DOHH2 (cell line): Measurements from ENCODE around the gene PRKAA1.
"Not testable (repeated sequence)": the region's sequence is repeated elsewhere in the genome, so short reads cannot be mapped to it uniquely, and the experiment has no call there.

Source experiments
- H3F3A ChIP-seq: fragments of 200-600 bp; sonication (generic), shearing (Covaris generic); 2 replicates; pipeline ENCODE4 v1.6.0; 2016; ENCODE audit warnings: antibody characterized with exemption, mild to moderate bottlenecking; ENCODE audit not compliant: control insufficient read depth, insufficient read depth
- H3K27ac ChIP-seq: fragments of 200-600 bp; sonication (generic); 2 replicates; pipeline ENCODE4 v1.5.1; 2014; ENCODE audit warnings: low read depth, mild to moderate bottlenecking, low read length, moderate library complexity
- H3K27me3 ChIP-seq: fragments of 200-600 bp; sonication (generic); 2 replicates; pipeline ENCODE4 v1.6.1; 2014; ENCODE audit warnings: mild to moderate bottlenecking, low read length, mixed read lengths; ENCODE audit not compliant: control insufficient read depth
- H3K36me3 ChIP-seq: fragments of 200-600 bp; sonication (generic); 2 replicates; pipeline ENCODE4 v1.6.1; 2014; ENCODE audit warnings: mild to moderate bottlenecking, low read length, moderate library complexity, mixed read lengths; ENCODE audit not compliant: control insufficient read depth
- H3K4me1 ChIP-seq: fragments of 200-600 bp; sonication (generic); 2 replicates; pipeline ENCODE4 v1.6.1; 2014; ENCODE audit warnings: mild to moderate bottlenecking, low read length, mixed read lengths; ENCODE audit not compliant: control insufficient read depth
- H3K4me2 ChIP-seq: fragments of 200-600 bp; sonication (generic); 2 replicates; pipeline ENCODE4 v1.6.0; 2014; ENCODE audit warnings: mild to moderate bottlenecking, low read length, moderate library complexity
- H3K4me3 ChIP-seq: fragments of 200-600 bp; sonication (generic); 2 replicates; pipeline ENCODE4 v1.5.1; 2014; ENCODE audit warnings: mild to moderate bottlenecking, low read length, mixed read lengths
- H3K79me2 ChIP-seq: fragments of 200-600 bp; sonication (generic); 2 replicates; pipeline ENCODE4 v1.6.1; 2014; ENCODE audit warnings: mild to moderate bottlenecking, low read length, mixed read lengths; ENCODE audit not compliant: control insufficient read depth
- H3K9me2 ChIP-seq: fragments of 200-600 bp; sonication (generic); replicated peaks from 2 replicates; pipeline ENCODE4 v1.6.1; 2014; ENCODE audit warnings: mild to moderate bottlenecking, low read length, mixed read lengths; ENCODE audit not compliant: control insufficient read depth
- H3K9me3 ChIP-seq: fragments of 200-600 bp; sonication (generic); 2 replicates; pipeline ENCODE4 v1.6.1; 2014; ENCODE audit warnings: antibody characterized with exemption, low read length, mixed read lengths; ENCODE audit not compliant: control insufficient read depth, insufficient read depth
- H4K20me1 ChIP-seq: fragments of 200-600 bp; sonication (generic); 2 replicates; pipeline ENCODE4 v1.6.0; 2014; ENCODE audit warnings: low read depth, mild to moderate bottlenecking, antibody characterized with exemption, low read length, moderate library complexity; ENCODE audit not compliant: control insufficient read depth, insufficient read depth
- EZH2phosphoT487 ChIP-seq: fragments of 200-600 bp; sonication (generic); IDR thresholded peaks from 2 replicates; pipeline ENCODE4 v1.6.1; 2017; ENCODE audit warnings: borderline replicate concordance, mild to moderate bottlenecking, antibody characterized with exemption, low read length, moderate library complexity, mixed read lengths
- TF ChIP-seq, protein P1 (sequence below): fragments of 200-600 bp; sonication (generic); IDR thresholded peaks from one replicate; pipeline ENCODE4 v1.5.1; 2014; ENCODE audit warnings: antibody characterized with exemption, mild to moderate bottlenecking, low read depth, low read length; ENCODE audit not compliant: poor library complexity, severe bottlenecking

Gene PRKAA1

DNA sequence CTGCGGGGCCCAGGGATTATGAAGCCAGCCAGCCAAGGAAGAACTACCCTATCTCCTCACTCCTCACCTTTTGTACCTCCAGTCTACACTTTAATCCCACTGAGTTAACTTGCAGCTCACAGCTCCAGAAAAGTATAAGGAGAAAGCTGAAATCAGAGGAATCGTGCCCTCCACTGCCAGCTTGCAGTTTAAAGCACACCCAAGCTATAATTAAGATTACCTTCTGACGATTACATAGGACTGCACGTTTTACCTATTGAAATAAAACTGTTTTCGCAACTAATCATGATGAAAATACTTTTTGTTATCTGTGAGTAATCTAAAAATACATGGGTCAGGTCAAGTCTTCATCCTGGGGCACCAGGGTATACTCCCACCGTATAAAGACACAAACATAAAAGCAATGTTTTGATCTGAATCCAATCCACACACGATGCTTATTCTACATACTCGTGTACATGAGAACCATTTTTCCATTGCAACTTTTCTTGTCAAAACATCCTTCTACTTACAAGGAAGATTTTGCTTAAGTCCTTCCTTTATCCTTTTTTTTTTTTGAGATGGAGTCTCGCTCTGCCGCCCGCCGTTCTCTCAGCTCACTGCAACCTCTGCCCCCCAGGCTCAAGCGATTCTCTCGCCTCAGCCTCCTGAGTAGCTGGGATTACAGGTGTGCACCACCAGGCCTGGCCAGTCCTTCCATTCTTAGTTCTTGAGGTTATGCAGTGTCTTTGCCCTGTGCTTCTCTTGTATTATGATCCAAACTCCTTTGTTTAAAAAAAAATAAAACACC, 29.2 kb upstream of the PRKAA1 start:
- H3K27ac ChIP-seq: no peak overlapping the region
- H3K36me3 ChIP-seq: peaks cover 70% of the 10 kb centered on the region
- no peaks in the 10 kb centered on the region for H3K9me3 ChIP-seq
- H3K9me2 ChIP-seq: no peaks in the 10 kb centered on the region
- H3K79me2 ChIP-seq: peaks cover 23% of the 10 kb centered on the region
- no peak overlapping the region for H3K4me2 ChIP-seq
- H3F3A ChIP-seq: peaks cover 88% of the 10 kb centered on the region
- H3K4me3 ChIP-seq: no peak overlapping the region
- TF ChIP-seq, protein P1, sequence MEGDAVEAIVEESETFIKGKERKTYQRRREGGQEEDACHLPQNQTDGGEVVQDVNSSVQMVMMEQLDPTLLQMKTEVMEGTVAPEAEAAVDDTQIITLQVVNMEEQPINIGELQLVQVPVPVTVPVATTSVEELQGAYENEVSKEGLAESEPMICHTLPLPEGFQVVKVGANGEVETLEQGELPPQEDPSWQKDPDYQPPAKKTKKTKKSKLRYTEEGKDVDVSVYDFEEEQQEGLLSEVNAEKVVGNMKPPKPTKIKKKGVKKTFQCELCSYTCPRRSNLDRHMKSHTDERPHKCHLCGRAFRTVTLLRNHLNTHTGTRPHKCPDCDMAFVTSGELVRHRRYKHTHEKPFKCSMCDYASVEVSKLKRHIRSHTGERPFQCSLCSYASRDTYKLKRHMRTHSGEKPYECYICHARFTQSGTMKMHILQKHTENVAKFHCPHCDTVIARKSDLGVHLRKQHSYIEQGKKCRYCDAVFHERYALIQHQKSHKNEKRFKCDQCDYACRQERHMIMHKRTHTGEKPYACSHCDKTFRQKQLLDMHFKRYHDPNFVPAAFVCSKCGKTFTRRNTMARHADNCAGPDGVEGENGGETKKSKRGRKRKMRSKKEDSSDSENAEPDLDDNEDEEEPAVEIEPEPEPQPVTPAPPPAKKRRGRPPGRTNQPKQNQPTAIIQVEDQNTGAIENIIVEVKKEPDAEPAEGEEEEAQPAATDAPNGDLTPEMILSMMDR: no peak
- no peak for TF ChIP-seq EZH2phosphoT487
- H3K27me3 ChIP-seq: no peaks in the 10 kb centered on the region
- peaks cover 39% of the 10 kb centered on the region for H4K20me1 ChIP-seq
- peaks cover 7% of the 10 kb centered on the region for H3K4me1 ChIP-seq

DNA sequence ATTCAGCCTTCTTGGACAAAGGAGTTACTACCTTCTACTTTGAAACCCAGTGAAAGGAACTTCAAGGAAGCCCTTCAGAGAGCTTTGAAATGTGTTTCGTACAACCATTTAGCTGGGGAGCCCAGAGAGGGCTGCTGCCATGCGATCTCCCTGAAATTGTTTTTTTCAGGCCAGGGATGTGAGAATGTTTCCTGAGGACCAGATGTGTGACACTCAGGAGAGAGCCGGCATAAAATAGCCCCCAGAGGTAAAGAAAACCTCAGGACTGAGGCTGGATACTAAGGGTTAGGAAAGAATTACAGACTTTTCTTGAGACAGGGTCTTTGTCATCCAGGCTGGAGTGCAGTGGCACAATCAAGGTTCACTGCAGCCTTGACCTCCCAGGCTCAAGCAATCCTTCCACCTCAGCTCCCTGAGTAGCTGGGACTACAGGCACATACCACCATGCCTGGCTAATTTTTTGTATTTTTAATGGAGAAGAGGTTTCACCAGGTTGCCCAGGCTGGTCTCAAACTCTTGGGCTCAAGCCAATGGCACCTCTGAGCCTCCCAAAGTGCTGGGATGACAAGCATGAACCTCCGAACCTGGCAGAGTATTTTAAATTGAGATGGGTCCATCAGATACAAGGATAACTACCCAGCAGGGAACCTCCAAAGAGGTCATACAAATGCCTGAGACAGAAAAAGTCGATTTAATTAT, 28.5 kb upstream of the PRKAA1 start:
- Histone ChIP-seq H3K27me3 (no peaks in the 10 kb centered on the region), H3K27ac (no peak overlapping the region), H3F3A (peaks cover 81% of the 10 kb centered on the region), H4K20me1 (peaks cover 33% of the 10 kb centered on the region), H3K79me2 (peaks cover 15% of the 10 kb centered on the region), H3K4me1 (no peaks in the 10 kb centered on the region; the same call in none of the 2 replicates), H3K9me2 (no peaks in the 10 kb centered on the region), H3K9me3 (no peaks in the 10 kb centered on the region), H3K36me3 (peaks cover 63% of the 10 kb centered on the region), H3K4me3 (no peak overlapping the region), H3K4me2 (no peak overlapping the region)
- TF ChIP-seq EZH2phosphoT487: no peak
- TF ChIP-seq, protein P1: no peak

DNA sequence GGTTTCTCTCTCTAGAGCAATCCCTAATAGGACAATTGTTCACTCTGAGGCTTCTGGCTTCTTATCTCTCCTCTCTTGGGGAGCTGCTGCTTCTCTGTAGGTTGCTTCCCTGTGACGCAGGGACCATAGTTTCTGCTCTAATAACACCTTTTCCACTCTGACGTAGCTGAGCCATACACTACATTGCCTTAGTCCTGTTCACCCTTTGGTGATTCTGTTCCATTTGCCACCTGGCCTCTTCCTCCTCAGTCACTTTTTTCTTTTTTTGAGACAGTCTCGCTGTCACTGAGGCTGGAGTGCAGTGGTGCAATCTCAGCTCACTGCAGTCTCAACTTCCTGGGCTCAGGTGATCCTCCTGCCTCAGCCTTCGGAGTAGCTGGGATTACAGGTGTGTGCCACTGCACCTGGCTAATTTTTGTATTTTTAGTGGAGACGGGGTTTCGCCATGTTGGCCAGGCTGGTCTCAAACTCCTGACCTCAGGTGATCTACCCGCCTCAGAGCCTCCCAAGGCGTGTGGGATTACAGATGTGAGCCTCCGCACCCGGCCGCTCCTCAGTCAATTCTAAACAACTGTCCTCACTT, 27.4 kb upstream of the PRKAA1 start:
- not testable (repeated sequence) for H3K27ac ChIP-seq, H3K9me2 ChIP-seq, H3K27me3 ChIP-seq, H3K4me3 ChIP-seq, H3K4me1 ChIP-seq, H3K4me2 ChIP-seq, H3K9me3 ChIP-seq, H3K79me2 ChIP-seq
- Histone ChIP-seq H3K36me3 (peaks cover 52% of the 10 kb centered on the region), H3F3A (peaks cover 70% of the 10 kb centered on the region), H4K20me1 (peaks cover 22% of the 10 kb centered on the region)

DNA sequence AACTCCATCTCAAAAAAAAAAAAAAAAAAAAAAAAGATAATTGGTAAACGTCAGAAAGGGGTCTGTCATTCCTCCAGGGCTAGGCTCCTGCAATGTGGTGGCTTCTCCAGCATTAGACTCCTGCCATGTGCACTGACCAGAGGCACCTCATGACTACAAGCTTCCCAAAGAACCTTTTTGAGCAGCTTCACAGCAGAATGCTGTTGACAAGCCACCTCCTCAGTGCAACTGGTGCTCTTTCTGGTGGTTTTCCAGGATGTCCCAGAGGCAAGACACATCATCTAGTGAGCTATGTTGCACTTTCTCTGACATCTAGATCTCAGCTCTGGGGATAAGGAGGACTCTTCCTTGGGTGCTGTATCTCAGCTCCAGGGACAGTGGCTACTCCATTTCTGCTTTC, 25.3 kb upstream of the PRKAA1 start:
- no peak overlapping the region for H3K4me2 ChIP-seq
- H3K4me3 ChIP-seq: no peak overlapping the region
- no peaks in the 10 kb centered on the region for H3K9me2 ChIP-seq
- peaks cover 56% of the 10 kb centered on the region for H3F3A ChIP-seq
- peaks cover 7% of the 10 kb centered on the region for H4K20me1 ChIP-seq
- H3K27me3 ChIP-seq: no peaks in the 10 kb centered on the region
- no peaks in the 10 kb centered on the region for H3K4me1 ChIP-seq
- H3K27ac ChIP-seq: no peak overlapping the region
- H3K36me3 ChIP-seq: peaks cover 31% of the 10 kb centered on the region
- no peaks in the 10 kb centered on the region for H3K9me3 ChIP-seq
- no peaks in the 10 kb centered on the region for H3K79me2 ChIP-seq
- TF ChIP-seq EZH2phosphoT487: no peak
- TF ChIP-seq, protein P1: no peak
